ENCODE measurements around the gene PPAN. TPM values are rescaled to one million over a fixed set of nuclear protein-coding genes. Genes with fewer than 3 reads are reported as not detected.

Gene PPAN
- total RNA-seq, 2 donors from 2014 or later: 205 to 372 TPM

DNA sequence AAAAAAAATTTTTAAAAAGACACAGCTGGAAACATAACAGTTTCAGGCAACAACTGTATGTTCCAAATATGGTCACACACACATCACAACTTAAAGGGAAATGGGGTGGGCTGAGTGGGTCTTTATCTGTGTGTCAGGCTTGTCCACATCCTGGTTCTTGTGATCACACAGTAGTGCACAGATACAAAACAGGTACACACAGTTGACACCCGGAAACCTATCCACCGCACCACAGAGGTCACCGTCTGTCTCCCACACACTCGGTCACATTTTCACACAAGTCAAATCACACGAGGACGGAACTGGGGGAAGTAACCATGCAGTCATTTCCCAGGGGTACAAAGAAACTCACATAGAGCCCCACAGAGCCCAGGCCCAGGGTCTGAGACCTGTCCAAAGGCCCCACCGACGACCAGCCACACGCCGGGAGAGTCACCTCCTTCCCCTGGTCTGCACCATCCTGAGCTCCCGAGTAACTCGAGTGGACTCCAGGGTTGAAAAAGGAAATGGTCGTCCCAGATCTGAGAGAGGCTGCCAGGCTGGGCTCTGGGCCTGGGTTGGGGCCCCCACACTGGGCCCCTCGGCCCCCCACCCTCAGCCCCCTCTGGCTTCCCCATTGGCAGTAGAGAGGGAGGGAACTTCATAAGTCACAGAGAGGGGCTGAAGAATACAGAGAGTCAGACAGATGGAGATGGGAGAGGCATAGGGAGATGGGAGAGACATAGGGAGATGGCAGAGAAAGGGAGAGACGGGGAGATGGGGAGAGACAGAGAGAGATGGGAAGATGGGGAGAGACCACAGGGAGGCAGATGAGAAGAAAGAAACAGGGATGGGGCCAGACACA lies 1.3 kb upstream of the PPAN start:
- peak; percentile 75 for ATAC-seq (replicated peaks)
- no peaks in the 10 kb centered on the region for H3K27me3 Mint-ChIP-seq
- H3K36me3 Mint-ChIP-seq (ENCODE audit: low read depth): peaks cover 73% of the 10 kb centered on the region
- H3K27ac Mint-ChIP-seq: peak overlapping the region; percentile 97
- peak overlapping the region; percentile 99 for H3K4me3 Mint-ChIP-seq
- H3K9me3 Mint-ChIP-seq: no peaks in the 10 kb centered on the region
- H3K4me1 Mint-ChIP-seq: peaks cover 40% of the 10 kb centered on the region

GRCh38 chr19:10105509-10106099 lies 558 bp upstream of the PPAN start:
- Mint-ChIP-seq H3K4me1 (peaks cover 40% of the 10 kb centered on the region), H3K9me3 (no peaks in the 10 kb centered on the region), H3K4me3 (peak overlapping the region; percentile 99), H3K27me3 (no peaks in the 10 kb centered on the region), H3K27ac (peak overlapping the region; percentile 97), H3K36me3 (ENCODE audit: low read depth) (peaks cover 77% of the 10 kb centered on the region)
- peak; percentile 54 for ATAC-seq (replicated peaks)

- Mint-ChIP-seq H3K27me3 (no peaks in the 10 kb centered on the region), H3K4me1 (peaks cover 44% of the 10 kb centered on the region), H3K4me3 (peak overlapping the region; percentile 99), H3K9me3 (no peaks in the 10 kb centered on the region), H3K36me3 (ENCODE audit: low read depth) (peaks cover 87% of the 10 kb centered on the region), H3K27ac (peak overlapping the region; percentile 97)
- ATAC-seq (replicated peaks): no peak
These were observed 1.1 kb downstream of the PPAN start for GRCh38 chr19:10107254-10107653.

DNA sequence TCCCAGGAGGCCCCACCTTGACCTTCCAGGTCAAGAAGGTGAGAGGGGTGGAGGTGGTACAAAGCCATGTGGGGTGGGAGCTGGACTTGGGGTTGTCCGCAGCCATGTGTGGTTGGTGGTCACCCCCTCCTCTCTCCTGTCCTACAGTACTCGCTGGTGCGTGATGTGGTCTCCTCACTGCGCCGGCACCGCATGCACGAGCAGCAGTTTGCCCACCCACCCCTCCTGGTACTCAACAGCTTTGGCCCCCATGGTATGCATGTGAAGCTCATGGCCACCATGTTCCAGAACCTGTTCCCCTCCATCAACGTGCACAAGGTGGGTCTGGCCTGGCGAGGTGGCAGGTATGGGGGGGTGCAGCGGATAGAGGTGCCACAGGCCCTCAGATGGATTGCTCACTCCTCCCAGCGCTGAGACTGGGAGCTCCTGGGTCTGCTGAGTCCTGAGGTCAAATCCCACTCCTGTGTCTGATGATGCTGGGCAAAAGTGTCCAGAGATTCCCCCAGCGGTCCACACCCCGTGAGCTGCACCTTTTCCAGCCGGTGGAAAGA lies 1.7 kb downstream of the PPAN start:
- Mint-ChIP-seq H3K4me1 (peaks cover 44% of the 10 kb centered on the region), H3K9me3 (no peaks in the 10 kb centered on the region), H3K36me3 (ENCODE audit: low read depth) (peaks cover 87% of the 10 kb centered on the region), H3K27me3 (no peaks in the 10 kb centered on the region), H3K4me3 (peak overlapping the region; percentile 99), H3K27ac (peak overlapping the region; percentile 97)
- no peak for ATAC-seq (replicated peaks)

DNA sequence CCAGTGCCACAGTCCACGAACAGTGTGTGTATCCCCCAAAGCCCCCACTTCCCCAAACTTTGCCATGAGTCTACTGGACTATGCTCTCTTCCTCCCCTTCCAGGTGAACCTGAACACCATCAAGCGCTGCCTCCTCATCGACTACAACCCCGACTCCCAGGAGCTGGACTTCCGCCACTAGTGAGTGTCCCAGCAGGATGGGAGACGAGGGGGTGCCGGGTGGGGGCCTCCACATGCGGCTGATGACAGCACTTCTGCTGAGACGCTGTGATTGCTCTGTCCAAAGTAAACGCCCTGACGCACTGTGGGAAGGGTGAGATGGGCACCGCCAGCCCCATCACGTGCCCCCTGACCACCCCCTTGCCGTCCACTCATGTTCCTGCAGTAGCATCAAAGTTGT lies 3.4 kb downstream of the PPAN start:
- no peak for ATAC-seq (replicated peaks)
- no peaks in the 10 kb centered on the region for H3K9me3 Mint-ChIP-seq

DNA sequence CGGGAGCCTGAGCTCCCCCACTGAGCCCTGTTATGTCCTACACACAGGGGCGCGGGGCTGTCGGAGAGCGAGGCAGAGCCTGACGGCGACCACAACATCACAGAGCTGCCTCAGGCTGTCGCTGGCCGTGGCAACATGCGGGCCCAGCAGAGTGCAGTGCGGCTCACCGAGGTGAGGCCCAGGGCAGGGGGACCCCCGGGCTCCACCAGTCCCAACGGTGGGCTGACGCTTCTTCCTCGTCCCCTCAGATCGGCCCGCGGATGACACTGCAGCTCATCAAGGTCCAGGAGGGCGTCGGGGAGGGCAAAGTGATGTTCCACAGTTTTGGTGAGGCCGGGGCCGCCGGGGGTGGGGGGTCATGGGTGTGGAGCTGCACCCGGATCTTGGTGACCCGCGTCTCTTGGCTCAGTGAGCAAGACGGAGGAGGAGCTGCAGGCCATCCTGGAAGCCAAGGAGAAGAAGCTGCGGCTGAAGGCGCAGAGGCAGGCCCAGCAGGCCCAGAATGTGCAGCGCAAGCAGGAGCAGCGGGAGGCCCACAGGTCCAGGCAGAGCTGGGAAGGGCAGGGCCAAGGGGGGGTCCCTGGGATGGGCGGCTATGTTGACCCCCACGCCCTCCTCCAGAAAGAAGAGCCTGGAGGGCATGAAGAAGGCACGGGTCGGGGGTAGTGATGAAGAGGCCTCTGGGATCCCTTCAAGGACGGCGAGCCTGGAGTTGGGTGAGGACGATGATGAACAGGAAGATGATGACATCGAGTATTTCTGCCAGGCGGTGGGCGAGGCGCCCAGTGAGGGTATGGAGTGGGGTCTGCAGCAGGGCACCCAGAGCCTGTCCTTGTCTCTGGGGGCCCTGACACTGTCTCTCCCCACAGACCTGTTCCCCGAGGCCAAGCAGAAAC lies 4.2 kb downstream of the PPAN start:
- Mint-ChIP-seq H3K36me3 (ENCODE audit: low read depth) (peaks cover 100% of the 10 kb centered on the region), H3K4me3 (peak overlapping the region; percentile 99), H3K27ac (peak overlapping the region; percentile 95), H3K9me3 (no peaks in the 10 kb centered on the region), H3K4me1 (peaks cover 34% of the 10 kb centered on the region), H3K27me3 (no peaks in the 10 kb centered on the region)
- ATAC-seq (replicated peaks): no peak

More for the DNA sequence above, 3.4 kb downstream of the PPAN start:
- H3K36me3 Mint-ChIP-seq (ENCODE audit: low read depth): peaks cover 99% of the 10 kb centered on the region
- H3K27ac Mint-ChIP-seq: peak overlapping the region; percentile 95
- H3K27me3 Mint-ChIP-seq: no peaks in the 10 kb centered on the region
- peaks cover 42% of the 10 kb centered on the region for H3K4me1 Mint-ChIP-seq
- peak overlapping the region; percentile 99 for H3K4me3 Mint-ChIP-seq

DNA sequence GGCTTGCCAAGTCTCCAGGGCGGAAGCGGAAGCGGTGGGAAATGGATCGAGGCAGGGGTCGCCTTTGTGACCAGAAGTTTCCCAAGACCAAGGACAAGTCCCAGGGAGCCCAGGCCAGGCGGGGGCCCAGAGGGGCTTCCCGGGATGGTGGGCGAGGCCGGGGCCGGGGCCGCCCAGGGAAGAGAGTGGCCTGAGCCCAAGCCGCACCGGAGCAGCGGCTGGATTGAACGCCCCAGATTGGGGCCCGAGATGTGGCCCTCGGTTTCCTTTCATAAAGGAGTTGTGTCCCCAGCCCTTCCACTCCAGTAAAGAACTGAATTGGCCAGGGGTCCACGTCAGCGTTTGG lies 4.8 kb downstream of the PPAN start:
- Mint-ChIP-seq H3K9me3 (no peaks in the 10 kb centered on the region), H3K36me3 (ENCODE audit: low read depth) (peaks cover 100% of the 10 kb centered on the region), H3K4me3 (peak overlapping the region; percentile 99), H3K4me1 (peaks cover 30% of the 10 kb centered on the region), H3K27ac (peak overlapping the region; percentile 95), H3K27me3 (no peaks in the 10 kb centered on the region)
- ATAC-seq (replicated peaks): no peak

- H3K4me1 Mint-ChIP-seq: peaks cover 34% of the 10 kb centered on the region
- no peaks in the 10 kb centered on the region for H3K9me3 Mint-ChIP-seq
- H3K36me3 Mint-ChIP-seq (ENCODE audit: low read depth): peaks cover 100% of the 10 kb centered on the region
- H3K27me3 Mint-ChIP-seq: no peaks in the 10 kb centered on the region
- peak within 1 kb of the TSS; percentile 99 for H3K4me3 Mint-ChIP-seq
- peak; percentile 54 for ATAC-seq (replicated peaks)
- H3K27ac Mint-ChIP-seq: peak within 1 kb of the TSS; percentile 95
These were observed 5.2 kb downstream of the PPAN start, which contains the start of gene P2RY11 for GRCh38 chr19:10111405-10111811. P2RY11 (plus strand) TSS chr19:10111693; CDS start chr19:10111722, 29 bp downstream.

DNA sequence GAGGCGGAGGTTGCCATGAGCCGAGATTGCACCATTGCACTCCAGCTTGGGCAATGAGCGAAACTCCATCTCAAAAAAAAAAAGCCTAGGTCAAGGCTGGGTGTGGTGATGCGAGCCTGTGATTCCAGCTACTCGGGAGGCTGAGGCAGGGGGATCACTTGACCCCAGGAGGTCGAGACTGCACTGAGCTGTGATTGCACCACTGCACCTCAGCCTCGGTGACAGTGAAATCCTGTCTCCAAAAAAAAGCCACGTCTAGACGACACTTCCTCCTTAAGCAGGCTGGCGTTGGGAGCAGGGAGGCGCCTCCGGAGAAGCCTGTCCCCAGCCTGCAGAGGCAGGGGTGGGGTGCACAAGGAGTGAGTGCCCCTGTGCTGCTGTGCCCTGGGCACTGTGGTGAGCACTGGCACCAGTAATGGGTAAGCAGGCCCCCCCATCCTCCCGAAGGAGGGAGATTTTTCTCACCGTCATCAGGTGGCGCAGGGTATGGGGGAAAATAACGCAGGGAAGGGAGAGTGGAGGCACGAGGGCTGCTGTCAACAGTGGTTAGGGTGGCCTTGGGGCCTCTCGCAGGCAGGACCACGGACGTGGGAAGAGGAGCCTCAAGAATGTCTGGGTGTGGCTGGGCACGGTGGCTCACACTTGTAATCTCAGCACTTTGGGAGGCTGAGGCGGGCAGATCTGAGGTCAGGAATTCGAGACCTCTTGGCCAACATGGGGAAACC lies 6.0 kb downstream of the PPAN start:
- ATAC-seq (replicated peaks): peak; percentile 69
- Mint-ChIP-seq H3K27me3 (no peaks in the 10 kb centered on the region), H3K4me3 (peak overlapping the region; percentile 99), H3K4me1 (peaks cover 32% of the 10 kb centered on the region), H3K9me3 (no peaks in the 10 kb centered on the region), H3K36me3 (ENCODE audit: low read depth) (peaks cover 100% of the 10 kb centered on the region), H3K27ac (peak overlapping the region; percentile 95)

- Mint-ChIP-seq H3K27me3 (no peaks in the 10 kb centered on the region), H3K27ac (peak overlapping the region; percentile 94), H3K4me1 (peaks cover 32% of the 10 kb centered on the region), H3K36me3 (ENCODE audit: low read depth) (peaks cover 100% of the 10 kb centered on the region), H3K4me3 (peak overlapping the region; percentile 99), H3K9me3 (no peaks in the 10 kb centered on the region)
- peak; percentile 40 for ATAC-seq (replicated peaks)
These were observed 6.9 kb downstream of the PPAN start for GRCh38 chr19:10112895-10113591.

DNA sequence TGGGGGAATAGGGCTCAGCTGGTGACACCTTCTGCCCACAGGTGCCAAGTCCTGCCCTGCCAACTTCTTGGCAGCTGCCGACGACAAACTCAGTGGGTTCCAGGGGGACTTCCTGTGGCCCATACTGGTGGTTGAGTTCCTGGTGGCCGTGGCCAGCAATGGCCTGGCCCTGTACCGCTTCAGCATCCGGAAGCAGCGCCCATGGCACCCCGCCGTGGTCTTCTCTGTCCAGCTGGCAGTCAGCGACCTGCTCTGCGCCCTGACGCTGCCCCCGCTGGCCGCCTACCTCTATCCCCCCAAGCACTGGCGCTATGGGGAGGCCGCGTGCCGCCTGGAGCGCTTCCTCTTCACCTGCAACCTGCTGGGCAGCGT lies 7.4 kb downstream of the PPAN start:
- peaks cover 100% of the 10 kb centered on the region for H3K36me3 Mint-ChIP-seq (ENCODE audit: low read depth)
- H3K27me3 Mint-ChIP-seq: no peaks in the 10 kb centered on the region
- H3K9me3 Mint-ChIP-seq: no peaks in the 10 kb centered on the region
- peak overlapping the region; percentile 99 for H3K4me3 Mint-ChIP-seq
- no peak for ATAC-seq (replicated peaks)
- H3K4me1 Mint-ChIP-seq: peaks cover 32% of the 10 kb centered on the region
- H3K27ac Mint-ChIP-seq: no peak overlapping the region

DNA sequence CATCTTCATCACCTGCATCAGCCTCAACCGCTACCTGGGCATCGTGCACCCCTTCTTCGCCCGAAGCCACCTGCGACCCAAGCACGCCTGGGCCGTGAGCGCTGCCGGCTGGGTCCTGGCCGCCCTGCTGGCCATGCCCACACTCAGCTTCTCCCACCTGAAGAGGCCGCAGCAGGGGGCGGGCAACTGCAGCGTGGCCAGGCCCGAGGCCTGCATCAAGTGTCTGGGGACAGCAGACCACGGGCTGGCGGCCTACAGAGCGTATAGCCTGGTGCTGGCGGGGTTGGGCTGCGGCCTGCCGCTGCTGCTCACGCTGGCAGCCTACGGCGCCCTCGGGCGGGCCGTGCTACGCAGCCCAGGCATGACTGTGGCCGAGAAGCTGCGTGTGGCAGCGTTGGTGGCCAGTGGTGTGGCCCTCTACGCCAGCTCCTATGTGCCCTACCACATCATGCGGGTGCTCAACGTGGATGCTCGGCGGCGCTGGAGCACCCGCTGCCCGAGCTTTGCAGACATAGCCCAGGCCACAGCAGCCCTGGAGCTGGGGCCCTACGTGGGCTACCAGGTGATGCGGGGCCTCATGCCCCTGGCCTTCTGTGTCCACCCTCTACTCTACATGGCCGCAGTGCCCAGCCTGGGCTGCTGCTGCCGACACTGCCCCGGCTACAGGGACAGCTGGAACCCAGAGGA lies 7.9 kb downstream of the PPAN start:
- Mint-ChIP-seq H3K27ac (peak overlapping the region; percentile 82), H3K4me3 (peak overlapping the region; percentile 99), H3K36me3 (ENCODE audit: low read depth) (peaks cover 100% of the 10 kb centered on the region), H3K27me3 (no peaks in the 10 kb centered on the region), H3K4me1 (peaks cover 36% of the 10 kb centered on the region), H3K9me3 (no peaks in the 10 kb centered on the region)
- no peak for ATAC-seq (replicated peaks)

Data from activated T-helper 17 cell treated with anti-CD3 and anti-CD28 coated beads, Interleukin-2, amount 50 U/mL, for 72 hours (primary cell).